Measurements from ENCODE around the gene DOCK9. TPM values are rescaled to one million over a fixed set of nuclear protein-coding genes. Genes with fewer than 3 reads are reported as not detected.

The DOCK9 gene
- total and polyA plus RNA-seq, 2 donors (not counting 1 experiment from before 2014, with no cell fraction given), result 18.5 to 28.0 TPM

DNA sequence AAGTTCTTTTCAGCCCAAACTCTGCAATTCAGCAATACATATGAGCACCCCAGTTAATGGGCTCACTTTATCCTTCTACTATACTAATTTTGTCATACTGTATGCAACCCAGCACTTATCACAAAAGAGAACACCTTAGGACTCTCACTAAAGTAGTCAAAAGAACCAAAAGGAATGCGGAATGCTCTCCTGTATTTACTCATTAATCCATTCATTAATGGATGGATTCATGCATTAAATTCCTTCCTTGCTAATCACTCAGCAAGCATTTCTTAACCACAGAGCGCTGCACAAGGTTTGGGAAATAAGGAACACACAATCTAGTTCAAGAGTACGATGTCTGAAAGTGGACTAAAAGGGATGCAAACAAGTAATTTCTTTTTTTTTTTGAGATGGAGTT lies 12.8 kb upstream of the DOCK9 start:
- H3K4me2 ChIP-seq (replicated peaks; ENCODE audit: low read depth, low read length, poor library complexity, severe bottlenecking), result no peak overlapping the region
- ChIA-PET CTCF (no interaction called here), POLR2A (no interaction called here)
- H3K27me3 ChIP-seq (replicated peaks in 1 of 4; ENCODE audit: control extremely low read depth in 1 of 4, control insufficient read depth in 3 of 4, insufficient read depth in 4 of 4, low read length in 3 of 4), result no peaks in the 10 kb centered on the region
- no peak overlapping the region for H3K9ac ChIP-seq (ENCODE audit: low read length)
- no peak overlapping the region for H3K4me3 ChIP-seq (ENCODE audit: control extremely low read depth in 1 of 5, extremely low read depth in 1 of 5, insufficient read depth in 1 of 5, low read depth in 2 of 5, low read length in 4 of 5)
- no peak for DNase-seq
- intact Hi-C loops (cut with micrococcal nuclease), result no loop called here
- Mint-ChIP-seq H3K4me3 (no peak overlapping the region), H3K27me3 (no peaks in the 10 kb centered on the region), H3K4me1 (no peaks in the 10 kb centered on the region), H3K9me3 (ENCODE audit: insufficient read depth) (no peaks in the 10 kb centered on the region), H3K27ac (no peak overlapping the region)
- TF ChIP-seq, protein P1, sequence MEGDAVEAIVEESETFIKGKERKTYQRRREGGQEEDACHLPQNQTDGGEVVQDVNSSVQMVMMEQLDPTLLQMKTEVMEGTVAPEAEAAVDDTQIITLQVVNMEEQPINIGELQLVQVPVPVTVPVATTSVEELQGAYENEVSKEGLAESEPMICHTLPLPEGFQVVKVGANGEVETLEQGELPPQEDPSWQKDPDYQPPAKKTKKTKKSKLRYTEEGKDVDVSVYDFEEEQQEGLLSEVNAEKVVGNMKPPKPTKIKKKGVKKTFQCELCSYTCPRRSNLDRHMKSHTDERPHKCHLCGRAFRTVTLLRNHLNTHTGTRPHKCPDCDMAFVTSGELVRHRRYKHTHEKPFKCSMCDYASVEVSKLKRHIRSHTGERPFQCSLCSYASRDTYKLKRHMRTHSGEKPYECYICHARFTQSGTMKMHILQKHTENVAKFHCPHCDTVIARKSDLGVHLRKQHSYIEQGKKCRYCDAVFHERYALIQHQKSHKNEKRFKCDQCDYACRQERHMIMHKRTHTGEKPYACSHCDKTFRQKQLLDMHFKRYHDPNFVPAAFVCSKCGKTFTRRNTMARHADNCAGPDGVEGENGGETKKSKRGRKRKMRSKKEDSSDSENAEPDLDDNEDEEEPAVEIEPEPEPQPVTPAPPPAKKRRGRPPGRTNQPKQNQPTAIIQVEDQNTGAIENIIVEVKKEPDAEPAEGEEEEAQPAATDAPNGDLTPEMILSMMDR (IDR thresholded peaks at IDR 0.05), result no peak
- TF ChIP-seq EZH2 (IDR thresholded peaks at IDR 0.05; ENCODE audit: borderline replicate concordance, insufficient read depth, low read depth, low read length, poor library complexity, severe bottlenecking), result no peak
- no peak overlapping the region for H3K27ac ChIP-seq (ENCODE audit: low read length in 2 of 2)
- H3K36me3 ChIP-seq (replicated peaks in 1 of 2; ENCODE audit: control extremely low read depth in 1 of 2, control insufficient read depth in 1 of 2, extremely low read depth in 1 of 2, insufficient read depth in 2 of 2, low read length in 1 of 2), result no peaks in the 10 kb centered on the region
- H2AFZ ChIP-seq (ENCODE audit: insufficient read depth, low read depth, low read length, poor library complexity, severe bottlenecking), result no peak overlapping the region
- peaks cover 0 to 6% (median 2%) of the 10 kb centered on the region in 3 donors for H3K9me3 ChIP-seq (ENCODE audit: control extremely low read depth in 1 of 3, control insufficient read depth in 2 of 3, insufficient read depth in 1 of 3, low read length in 2 of 3)
- ATAC-seq (ENCODE audit: low read depth), result no peak
- peaks cover 4% of the 10 kb centered on the region for H3K79me2 ChIP-seq (ENCODE audit: control insufficient read depth, insufficient read depth, low read length)
- 100% methylated on average over 1 of the region's 3 CpGs for WGBS (ENCODE audit: insufficient coverage)
- no peaks in the 10 kb centered on the region for H4K20me1 ChIP-seq (ENCODE audit: control insufficient read depth, insufficient read depth, low read length, poor library complexity, severe bottlenecking)
- H3K4me1 ChIP-seq (ENCODE audit: control insufficient read depth in 2 of 2, insufficient read depth in 2 of 2, low read length in 2 of 2), result no peaks in the 10 kb centered on the region

- TF ChIP-seq, protein P1 (IDR thresholded peaks at IDR 0.05), result no peak
- no peak for TF ChIP-seq EZH2 (IDR thresholded peaks at IDR 0.05; ENCODE audit: borderline replicate concordance, insufficient read depth, low read depth, low read length, poor library complexity, severe bottlenecking)
- Mint-ChIP-seq H3K4me1 (no peaks in the 10 kb centered on the region), H3K27me3 (no peaks in the 10 kb centered on the region), H3K9me3 (ENCODE audit: insufficient read depth) (no peaks in the 10 kb centered on the region), H3K27ac (no peak overlapping the region), H3K4me3 (no peak overlapping the region)
- Histone ChIP-seq H3K79me2 (ENCODE audit: control insufficient read depth, insufficient read depth, low read length) (peaks cover 4% of the 10 kb centered on the region), H4K20me1 (ENCODE audit: control insufficient read depth, insufficient read depth, low read length, poor library complexity, severe bottlenecking) (no peaks in the 10 kb centered on the region), H3K4me2 (replicated peaks; ENCODE audit: low read depth, low read length, poor library complexity, severe bottlenecking) (no peak overlapping the region), H3K27ac (ENCODE audit: low read length in 2 of 2) (no peak overlapping the region), H2AFZ (ENCODE audit: insufficient read depth, low read depth, low read length, poor library complexity, severe bottlenecking) (no peak overlapping the region), H3K9ac (ENCODE audit: low read length) (no peak overlapping the region), H3K9me3 (ENCODE audit: control extremely low read depth in 1 of 3, control insufficient read depth in 2 of 3, insufficient read depth in 1 of 3, low read length in 2 of 3) (peaks cover 0 to 6% (median 2%) of the 10 kb centered on the region in 3 donors), H3K4me3 (ENCODE audit: control extremely low read depth in 1 of 5, extremely low read depth in 1 of 5, insufficient read depth in 1 of 5, low read depth in 2 of 5, low read length in 4 of 5) (no peak overlapping the region), H3K36me3 (replicated peaks in 1 of 2; ENCODE audit: control extremely low read depth in 1 of 2, control insufficient read depth in 1 of 2, extremely low read depth in 1 of 2, insufficient read depth in 2 of 2, low read length in 1 of 2) (no peaks in the 10 kb centered on the region), H3K4me1 (ENCODE audit: control insufficient read depth in 2 of 2, insufficient read depth in 2 of 2, low read length in 2 of 2) (no peaks in the 10 kb centered on the region), H3K27me3 (replicated peaks in 1 of 4; ENCODE audit: control extremely low read depth in 1 of 4, control insufficient read depth in 3 of 4, insufficient read depth in 4 of 4, low read length in 3 of 4) (no peaks in the 10 kb centered on the region)
- intact Hi-C loops (cut with micrococcal nuclease), result no loop called here
- ChIA-PET POLR2A (no interaction called here), CTCF (no interaction called here)
- DNase-seq (no peak), ATAC-seq (ENCODE audit: low read depth) (no peak)
- WGBS (ENCODE audit: insufficient coverage), result no CpG with 5 or more reads among the region's 4 CpGs
Observed at GRCh38 chr13:98989469-98990235, 11.8 kb upstream of the DOCK9 start.
